ENCODE data around the gene CREBBP.

DNA sequence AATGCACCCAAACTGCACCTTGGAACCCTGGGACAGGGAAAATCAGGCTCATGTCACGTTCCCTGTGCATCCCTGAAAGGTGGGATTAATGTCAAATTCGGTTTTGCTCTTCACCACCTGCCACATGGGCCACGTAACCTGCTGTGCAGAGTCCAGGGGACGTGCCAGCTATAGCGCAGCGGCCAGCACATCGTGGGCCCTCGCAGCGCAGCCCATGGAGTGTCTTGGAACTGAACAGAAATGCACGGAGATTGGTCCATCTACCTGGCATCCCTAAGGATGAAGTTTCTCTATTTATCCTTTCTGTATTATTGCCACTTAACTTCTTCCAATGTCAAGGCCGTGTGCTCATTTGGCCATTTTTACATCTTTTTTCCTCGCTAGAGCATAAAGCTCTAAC lies 95.1 kb downstream of the CREBBP start:
- TF ChIP-seq, protein P1, sequence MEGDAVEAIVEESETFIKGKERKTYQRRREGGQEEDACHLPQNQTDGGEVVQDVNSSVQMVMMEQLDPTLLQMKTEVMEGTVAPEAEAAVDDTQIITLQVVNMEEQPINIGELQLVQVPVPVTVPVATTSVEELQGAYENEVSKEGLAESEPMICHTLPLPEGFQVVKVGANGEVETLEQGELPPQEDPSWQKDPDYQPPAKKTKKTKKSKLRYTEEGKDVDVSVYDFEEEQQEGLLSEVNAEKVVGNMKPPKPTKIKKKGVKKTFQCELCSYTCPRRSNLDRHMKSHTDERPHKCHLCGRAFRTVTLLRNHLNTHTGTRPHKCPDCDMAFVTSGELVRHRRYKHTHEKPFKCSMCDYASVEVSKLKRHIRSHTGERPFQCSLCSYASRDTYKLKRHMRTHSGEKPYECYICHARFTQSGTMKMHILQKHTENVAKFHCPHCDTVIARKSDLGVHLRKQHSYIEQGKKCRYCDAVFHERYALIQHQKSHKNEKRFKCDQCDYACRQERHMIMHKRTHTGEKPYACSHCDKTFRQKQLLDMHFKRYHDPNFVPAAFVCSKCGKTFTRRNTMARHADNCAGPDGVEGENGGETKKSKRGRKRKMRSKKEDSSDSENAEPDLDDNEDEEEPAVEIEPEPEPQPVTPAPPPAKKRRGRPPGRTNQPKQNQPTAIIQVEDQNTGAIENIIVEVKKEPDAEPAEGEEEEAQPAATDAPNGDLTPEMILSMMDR (conservative IDR thresholded peaks at IDR 0.05 in 1 of 2, IDR thresholded peaks at IDR 0.05 in 1 of 2; ENCODE audit: low read depth in 1 of 2, low read length in 2 of 2) = no peak
- no peak for TF ChIP-seq EZH2 (IDR thresholded peaks at IDR 0.05; ENCODE audit: low read length, missing control alignments)
